GM18520 (cell line): ENCODE results near the gene MSRB1.
"Not testable (repeated sequence)": the region's sequence is repeated elsewhere in the genome, so short reads cannot be mapped to it uniquely, and the experiment has no call there.

ENCODE experiments used
- ATAC-seq: cut with Tn5 transposase; IDR thresholded peaks from one replicate; pipeline ENCODE4 v1.9.1; 2021; ENCODE audit not compliant: unreplicated experiment

The MSRB1 gene

DNA sequence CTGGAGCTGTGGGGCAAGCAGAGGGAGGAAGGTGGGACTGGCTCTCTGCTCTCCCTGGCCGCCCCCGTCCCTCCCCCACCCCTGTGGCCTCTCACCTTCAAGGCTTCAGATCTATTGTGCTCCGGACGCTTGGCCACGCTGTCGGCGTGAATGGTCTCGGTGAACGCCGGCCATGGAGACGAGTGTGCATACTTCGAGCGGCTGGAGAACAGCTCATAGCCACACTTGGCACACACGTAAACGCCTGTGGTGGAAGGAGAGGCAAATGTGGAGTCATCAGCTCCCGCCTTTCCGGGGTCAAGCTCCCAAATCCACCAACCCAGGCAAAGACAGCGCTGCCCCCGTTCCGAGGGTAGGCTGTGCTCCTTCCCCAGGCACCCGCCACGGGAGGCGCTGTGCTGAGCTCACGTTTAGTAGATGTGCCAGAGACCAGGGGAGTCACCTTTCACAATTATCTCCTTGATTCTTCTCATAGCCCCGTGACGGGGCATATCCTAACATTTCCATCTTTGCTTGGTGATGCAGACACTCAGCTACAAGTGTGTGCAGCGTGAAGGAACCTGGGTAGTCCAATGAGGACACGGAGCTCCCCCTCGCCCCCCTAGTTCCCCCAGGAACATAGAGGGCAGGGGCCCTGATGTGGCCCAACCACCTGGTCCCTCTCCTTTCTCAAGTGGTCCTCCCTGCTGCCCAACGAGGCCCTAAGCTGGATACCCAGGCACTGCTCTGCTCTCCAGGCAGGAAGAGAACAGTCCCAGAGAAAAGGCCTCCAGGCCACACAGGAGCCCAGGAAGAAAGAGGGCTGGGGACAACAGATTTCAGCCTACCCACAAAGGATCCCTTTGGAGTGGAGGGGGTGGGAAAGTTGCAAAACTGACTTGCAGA, 1.6 kb downstream of the MSRB1 start:
- ATAC-seq = no peak

DNA sequence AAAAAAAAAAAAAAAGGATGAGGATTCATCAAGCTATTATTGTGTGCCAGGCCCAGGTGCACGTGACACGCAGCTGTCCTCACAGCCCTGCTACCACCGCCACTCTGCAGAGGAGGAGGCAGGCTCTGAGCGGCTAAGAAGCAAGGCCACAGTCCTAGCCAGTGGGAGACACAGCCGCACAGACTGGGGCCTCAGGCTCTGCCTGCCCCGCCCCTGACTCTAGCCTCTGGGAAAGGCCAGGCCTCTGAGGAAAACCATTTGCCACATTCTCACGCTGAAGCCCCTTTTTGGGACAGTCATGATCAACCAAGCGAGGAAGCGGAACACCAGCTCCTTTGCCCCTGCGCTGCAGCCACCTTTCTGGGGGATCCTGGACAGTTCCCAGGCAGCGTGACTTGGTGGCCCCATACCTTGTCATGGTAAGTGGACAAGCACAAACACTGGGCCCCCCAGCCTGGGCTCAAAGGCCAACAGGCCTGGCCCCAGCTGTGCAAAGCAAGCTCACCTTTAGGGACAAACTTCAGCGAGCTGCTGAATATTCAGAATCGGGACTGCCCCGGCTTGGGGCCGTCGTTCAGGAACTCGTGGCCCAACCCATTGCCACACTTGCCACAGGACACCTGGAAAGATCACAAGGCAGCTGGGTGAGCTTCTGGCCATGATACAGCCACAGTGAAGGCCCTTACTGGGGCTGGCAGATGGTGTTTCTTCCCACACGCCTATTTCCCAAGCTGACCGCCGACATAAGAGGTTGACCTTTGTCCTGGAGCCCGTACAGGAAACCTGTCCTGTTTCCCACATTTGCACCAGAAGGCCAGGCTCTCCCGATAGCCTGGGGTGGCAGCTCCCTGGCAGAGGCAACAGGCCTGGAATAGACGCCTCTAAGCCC, 2.5 kb downstream of the MSRB1 start:
- ATAC-seq = no peak

DNA sequence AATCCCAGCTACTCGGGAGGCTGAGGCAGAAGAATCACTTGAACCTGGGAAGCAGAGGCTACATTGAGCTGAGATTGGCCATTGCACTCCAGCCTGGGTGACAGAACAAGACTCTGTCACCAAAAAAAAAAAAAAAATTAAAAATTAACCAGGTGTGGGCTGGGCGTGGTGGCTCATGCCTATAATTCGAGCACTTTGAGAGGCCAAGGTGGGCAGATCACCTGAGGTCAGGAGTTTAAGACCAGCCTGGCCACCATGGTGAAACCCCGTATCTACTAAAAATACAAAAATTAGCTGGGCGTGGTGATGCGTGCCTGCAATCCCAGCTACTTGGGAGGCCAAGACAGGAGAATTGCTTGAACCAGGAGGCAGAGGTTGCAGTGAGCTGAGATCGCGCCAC, 3.2 kb downstream of the MSRB1 start:
- not testable (repeated sequence) for ATAC-seq

DNA sequence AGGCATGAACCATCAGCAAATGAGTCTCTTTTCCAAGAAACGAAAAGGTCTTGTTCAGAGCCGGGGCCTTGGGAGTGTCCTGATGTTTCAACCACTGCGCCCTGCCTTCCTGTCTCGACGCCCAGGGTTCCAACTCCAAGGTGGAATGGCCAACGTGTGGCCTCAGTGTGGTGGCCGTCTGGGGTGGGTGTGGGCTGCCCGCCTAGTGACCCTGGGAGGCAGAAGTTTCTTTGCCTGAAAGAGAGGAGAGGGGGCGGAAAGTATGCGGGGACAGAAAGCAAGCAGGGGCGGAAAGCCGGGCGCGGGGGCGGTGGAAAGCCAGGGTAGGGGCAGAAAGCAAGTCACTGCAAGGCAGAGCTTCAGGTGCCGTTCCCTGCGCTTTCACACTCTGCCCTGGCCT, 4.1 kb downstream of the MSRB1 start:
- ATAC-seq = no peak

DNA sequence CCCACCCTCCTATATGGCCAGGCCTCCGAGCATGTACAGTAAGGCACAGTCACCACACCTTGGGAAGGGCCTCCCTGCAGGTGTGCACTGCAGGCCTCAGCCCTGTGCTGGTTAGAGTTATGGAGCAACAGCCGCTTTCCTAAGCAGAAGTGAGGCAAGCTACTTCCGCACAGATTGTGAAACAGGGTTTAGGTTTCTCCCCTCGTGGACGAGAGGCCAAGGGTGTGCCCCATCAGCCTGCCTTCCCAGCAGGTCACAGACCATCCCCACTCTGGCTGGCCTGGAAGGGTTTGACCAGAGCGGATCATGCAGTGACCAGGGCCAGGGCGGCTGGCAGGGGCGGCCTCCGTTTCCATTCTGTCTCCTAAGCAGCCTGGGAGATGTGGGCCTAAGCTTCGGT, 4.7 kb downstream of the MSRB1 start:
- ATAC-seq = no peak

DNA sequence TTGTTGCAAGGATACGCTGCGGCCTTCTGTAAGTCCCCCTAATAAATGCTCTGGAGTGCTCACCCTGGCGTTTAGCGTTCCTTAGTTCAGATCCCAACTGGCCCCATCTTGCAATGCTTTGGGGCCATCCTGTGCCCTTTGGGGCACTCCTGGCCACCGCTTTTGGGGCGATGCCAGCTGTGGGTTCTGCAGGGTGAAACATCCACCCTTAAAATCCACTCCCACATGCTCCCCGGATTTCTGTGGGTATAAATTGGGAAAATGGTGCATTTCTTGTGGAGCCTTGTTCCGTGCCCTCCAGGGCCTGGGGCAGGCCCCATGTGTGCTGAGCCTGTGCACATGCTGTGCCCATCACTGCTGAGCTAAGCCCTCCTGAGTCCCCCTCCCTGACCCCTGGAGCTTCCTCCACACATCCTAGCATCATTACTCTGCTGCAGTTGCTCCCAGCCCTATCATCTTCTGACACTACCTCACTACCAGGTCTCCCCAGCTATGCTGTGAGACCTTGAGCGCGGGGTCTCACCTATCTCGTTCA, 6.0 kb downstream of the MSRB1 start:
- no peak for ATAC-seq

DNA sequence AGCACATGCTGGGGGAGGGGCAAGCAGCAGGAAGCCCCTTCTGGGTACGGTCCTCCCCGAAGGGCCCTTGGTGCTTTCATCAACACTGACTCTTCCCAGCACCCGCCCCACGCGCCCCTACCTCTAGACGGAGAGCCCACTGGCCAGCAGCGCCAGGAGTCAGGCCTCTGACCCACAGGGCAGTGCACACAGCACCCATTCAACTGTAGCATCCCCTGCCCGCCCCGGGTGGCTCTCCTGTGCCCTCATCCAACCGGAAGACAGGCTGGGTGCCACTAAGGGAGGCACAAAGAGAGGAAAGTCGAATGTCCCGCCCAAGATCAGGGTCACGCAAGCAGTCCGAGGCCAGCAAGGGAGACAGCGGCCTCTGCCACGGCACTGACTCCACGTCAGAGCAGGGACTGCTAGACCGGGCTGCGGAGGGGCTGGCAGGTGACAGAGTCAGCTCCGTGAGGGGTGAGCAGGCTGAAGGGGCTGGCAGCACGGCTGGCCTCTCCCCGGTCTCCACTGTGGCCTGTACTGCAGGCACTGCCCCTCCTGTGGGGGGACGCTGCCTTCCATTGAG, 9.8 kb downstream of the MSRB1 start:
- ATAC-seq = no peak

DNA sequence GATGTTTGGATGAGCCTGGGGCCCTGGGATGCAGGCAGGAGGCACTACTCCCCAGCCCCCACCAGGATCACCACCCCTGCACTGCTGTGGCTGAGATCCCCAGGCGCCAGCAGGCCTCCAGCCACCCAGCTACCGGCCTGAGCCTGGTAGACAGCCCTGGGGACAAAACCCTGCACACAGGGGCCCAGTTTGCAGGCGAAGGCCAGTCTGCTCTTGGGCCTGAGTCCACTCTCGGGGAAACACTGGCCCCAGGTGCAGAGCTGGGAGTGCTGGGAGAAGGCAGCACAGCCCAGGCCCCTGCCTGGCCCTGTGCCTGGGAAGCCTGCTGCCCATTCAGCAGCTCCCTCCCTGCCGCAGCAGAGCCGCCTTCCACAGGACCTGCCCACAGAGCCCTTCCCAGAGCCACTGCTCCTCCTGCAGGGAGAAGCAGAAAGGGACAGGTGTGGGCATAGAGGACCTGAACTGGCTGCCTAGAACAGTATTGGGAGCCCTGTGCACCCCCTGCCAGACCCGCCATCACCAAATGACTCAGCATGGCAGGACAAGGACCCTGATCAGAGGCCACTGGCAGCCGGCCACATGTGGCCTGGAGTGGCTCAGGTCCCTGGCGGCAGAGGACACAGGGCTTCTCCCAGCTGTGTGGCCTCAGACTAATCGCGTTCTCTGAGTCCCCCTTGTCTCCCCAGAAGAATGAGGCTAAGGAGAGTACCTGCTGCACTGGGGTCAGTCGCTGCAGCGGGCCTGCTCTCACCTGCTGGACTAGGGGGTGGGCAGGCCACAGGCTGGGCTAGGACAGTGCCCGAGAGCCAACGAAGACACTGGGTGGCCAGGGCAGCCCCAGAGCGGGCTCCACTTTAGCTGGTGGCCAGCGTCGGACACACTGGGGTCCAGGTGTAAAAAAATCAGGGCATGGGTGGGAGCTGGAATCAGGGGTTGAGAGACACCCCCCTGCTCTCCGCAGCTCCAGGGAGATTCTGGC, 10.7 kb downstream of the MSRB1 start:
- ATAC-seq = no peak

DNA sequence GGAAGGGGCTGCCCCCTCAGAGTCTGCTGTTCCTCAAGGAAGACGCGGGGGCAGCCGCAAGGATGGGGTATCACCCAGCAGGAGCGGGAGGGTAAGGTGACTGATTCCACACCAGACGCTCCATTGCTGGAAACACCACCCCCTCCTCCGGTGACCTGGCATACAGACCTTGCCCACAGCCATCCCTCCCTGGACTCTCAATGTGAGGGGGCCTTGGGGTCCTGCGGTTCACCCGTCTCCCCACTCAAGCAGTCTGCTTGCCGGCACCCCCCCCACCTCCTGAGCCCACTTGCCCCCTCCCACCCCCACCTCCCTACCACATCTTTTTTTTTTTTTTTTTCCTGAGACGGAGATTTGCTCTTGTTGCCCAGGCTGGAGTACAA, 12.7 kb downstream of the MSRB1 start:
- ATAC-seq = no peak

DNA sequence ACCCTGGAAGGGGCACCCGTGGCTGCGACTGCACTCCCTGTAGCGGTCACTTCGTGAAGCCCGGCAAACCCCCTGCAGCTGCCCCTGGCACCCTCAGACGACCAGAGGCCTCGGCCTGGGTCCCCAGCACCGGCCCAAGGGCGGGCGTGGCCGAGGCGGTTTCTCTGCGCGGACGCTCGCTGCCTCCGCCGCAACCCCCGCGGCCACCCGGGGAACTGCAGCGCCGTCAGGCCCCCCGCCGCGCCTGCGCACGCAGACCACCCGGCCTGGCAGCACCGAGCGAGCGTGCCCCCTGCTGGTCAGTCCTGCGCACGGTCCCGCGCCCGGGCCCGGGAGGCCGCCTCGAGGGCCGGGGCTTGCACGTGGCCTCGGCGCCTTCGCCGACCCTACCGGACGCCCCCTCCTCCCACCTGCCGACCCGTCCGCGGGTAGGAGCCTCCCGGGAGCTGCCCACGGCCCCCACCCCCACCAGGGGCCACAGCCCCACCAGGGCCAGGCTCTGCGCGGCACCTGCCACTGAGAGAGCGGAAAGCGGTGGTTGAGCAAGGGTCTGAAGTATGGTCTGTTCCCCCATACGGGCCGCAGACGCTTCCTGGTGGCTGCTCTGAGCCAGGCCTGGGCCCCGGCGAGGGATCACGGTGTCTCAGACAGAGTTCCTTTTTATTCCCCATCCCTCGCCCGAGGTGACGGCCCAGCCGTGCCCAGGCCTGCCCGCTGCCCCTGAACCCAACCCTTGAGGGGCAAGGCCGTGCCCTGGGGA, 13.2 kb downstream of the MSRB1 start:
- peak; percentile 72 for ATAC-seq

DNA sequence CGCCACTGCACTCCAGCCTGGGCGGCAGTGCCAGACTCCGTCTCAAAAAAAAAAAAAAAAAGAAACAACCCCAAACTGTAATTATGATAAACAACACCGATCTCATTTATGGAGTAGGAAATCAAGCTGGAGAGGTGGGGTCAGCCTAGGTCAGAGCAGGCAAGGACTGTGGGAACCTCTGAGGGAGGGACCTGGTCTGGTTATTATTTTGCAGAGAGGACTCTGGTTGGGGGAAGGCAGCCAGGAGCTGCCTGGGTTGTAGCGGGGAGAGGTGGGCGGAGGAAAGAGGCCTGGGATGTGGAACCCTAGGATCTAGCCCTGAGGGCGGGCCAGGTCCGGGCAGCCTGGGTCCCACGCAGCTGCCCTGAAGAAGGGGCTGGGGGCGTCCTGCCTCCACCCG, 13.9 kb downstream of the MSRB1 start:
- no peak for ATAC-seq

DNA sequence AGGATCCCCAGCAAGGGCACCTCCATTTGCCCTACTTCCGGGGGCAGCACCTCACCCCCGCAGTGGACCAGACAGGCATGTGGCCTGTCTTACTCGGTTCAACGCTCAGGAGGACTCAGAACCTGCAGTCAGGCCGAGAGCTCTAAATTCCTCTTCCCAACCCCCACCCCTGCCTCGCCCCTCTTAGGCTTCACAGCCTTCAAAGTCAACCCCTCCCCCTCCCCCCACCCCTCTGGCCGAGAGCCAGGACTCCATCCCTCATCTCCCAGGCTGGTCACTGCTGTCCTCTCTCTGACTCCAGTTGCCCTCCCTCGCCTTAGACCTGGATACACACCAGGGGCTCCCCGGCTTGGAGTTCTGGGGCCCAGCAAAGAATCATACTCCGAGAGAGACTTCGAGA, 16.7 kb downstream of the MSRB1 start:
- ATAC-seq = no peak

DNA sequence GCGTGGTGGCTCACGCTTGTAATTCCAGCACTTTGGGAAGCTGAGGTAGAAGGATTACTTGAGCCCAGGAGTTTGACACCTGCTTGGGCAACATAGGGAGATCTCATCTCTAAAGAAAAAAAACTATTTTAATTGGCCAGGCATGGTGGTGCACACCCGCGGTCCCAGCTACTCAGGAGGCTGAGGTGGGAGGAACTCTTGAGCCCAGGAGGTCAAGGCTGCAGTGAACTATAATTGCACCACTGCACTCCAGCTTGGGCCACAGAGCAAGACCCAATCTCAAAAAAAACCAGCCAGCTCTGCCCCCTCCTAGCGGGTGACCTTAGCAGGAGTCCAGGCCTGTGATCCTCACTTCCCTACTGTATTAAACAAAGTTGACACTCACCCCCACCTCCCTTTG, 18.9 kb downstream of the MSRB1 start:
- no peak for ATAC-seq

DNA sequence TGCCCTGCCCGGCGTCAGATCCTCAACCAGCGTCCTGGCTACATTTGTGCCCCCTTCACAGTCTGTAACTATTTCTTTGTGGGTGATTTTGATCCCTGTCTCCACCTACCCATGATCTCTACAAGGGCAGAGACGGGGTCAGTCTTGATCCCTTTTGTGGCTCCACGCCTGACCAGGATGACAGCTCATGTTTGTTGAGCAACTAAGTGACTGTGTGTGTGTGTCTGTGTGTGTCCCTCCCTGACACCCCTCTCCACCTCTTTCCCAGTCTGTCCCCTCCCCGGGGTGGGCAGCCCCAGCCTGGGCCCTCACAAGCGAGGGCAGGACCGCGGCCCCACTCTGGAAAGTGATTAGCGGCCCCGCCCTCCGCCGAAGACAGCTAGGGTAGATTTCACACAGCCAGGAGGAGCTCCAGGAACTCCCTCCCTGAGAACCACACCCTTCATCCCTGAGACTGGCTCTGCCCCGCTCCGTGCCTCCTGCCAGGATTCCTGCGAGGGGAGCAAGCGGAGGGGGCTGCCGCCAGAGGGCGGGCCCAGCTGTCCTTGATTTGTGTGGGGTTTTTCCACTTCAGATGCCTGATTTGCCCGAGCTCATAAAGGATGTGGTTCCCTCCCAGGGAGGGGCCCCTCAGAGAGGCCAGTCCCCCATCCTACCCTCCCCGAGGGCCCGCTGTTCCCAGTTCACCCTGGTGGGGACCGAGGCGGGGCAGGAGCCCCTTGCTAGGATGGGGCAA, 19.5 kb downstream of the MSRB1 start:
- ATAC-seq = no peak

DNA sequence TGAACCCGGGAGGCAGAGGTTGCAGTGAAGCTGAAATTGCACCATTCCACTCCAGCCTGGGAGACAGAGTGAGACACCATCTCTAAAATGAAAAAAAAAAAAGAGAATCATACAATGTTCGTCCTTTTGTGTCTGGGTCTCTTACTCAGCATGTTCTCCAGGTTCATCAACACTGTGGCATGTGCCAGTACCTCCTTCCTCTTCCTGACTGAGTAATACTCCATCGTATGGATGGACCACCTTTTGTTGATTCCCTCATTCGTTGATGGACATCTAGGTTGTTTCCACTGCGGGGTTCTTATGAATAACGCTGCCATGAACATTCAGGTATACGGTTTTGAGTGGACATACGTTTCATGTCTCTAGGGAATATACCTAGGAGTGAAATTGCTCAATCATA, 20.6 kb downstream of the MSRB1 start:
- ATAC-seq = no peak

DNA sequence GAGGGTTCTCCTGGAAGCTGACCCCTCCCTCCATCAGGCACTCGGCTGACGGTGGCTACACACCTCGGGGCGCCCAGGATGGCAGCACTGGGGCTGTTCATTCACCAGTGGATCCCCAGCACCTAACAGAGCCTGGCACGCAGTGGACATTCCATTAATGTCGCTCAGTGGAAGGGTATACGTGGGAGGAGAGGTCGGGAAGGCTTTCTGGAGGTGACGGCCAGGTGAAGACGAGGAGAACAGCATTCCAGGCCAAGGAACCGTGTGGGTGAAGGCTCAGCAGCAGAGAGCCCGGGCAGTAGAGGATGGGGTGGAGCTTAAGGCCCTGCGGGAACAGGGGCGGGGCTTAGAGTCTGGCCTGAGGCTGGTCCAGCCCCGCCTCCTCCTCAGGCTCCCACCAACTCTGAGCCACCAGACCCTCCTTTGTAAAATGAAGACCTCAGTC, 22.2 kb downstream of the MSRB1 start:
- no peak for ATAC-seq

DNA sequence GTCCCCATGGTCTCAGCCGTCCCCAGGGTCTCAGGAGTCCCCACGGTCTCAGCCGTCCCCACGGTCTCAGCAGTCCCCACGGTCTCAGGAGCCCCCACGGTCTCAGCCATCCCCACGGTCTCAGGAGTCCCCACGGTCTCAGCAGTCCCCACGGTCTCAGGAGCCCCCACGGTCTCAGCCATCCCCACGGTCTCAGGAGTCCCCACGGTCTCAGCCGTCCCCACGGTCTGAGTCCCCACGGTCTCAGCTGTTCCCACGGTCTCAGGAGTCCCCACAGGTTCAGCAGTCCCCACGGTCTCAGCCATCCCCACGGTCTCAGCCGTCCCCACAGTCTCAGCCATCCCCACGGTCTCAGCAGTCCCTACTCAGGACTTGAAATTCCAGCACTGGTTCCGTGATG, 22.9 kb downstream of the MSRB1 start:
- ATAC-seq = not testable (repeated sequence)

DNA sequence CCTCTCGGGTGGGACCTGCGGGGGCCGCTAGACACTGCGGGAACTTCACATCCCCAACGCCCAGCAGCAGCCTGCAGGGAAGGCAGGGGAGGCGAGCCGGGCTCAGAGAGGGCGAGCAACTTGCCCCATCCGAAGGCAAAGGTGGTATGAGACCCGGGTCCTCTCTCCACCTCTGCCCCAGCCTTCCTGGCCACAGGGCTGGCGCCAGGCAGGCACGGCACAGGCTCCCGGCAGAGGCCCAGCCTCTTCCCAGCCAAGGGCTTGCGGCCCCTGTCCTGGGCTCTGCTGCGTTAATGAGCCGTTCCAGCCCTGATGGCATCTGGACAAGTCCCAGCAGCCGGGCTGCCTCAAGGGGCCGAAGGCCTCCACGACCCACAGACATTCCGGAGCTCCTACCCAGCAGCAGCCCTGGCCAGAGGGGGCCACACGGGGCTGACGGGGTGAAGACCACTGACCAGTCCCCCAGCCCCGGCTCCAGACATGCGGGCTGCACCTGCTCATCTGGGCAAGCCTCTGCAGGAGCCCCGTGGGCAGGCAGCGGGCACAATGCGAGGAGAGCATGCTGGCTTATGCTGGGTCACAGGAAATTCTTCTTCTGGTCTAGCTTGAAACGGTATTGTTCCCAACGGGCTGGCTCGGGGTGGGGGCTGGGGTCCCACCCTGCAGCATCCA, 23.5 kb downstream of the MSRB1 start:
- ATAC-seq = no peak
